NCI-H345 treated with DMSO at 0.1 percent for 48 hours (cell line): ENCODE measurements around the gene C2CD3.
"Not testable (repeated sequence)": the region's sequence is repeated elsewhere in the genome, so short reads cannot be mapped to it uniquely, and the experiment has no call there.

Experiments
- DNase-seq: peaks from one replicate; lab custom pipeline; 2025; ENCODE audit not compliant: unreplicated experiment; lab: John Stamatoyannopoulos, UW

C2CD3 gene

DNA sequence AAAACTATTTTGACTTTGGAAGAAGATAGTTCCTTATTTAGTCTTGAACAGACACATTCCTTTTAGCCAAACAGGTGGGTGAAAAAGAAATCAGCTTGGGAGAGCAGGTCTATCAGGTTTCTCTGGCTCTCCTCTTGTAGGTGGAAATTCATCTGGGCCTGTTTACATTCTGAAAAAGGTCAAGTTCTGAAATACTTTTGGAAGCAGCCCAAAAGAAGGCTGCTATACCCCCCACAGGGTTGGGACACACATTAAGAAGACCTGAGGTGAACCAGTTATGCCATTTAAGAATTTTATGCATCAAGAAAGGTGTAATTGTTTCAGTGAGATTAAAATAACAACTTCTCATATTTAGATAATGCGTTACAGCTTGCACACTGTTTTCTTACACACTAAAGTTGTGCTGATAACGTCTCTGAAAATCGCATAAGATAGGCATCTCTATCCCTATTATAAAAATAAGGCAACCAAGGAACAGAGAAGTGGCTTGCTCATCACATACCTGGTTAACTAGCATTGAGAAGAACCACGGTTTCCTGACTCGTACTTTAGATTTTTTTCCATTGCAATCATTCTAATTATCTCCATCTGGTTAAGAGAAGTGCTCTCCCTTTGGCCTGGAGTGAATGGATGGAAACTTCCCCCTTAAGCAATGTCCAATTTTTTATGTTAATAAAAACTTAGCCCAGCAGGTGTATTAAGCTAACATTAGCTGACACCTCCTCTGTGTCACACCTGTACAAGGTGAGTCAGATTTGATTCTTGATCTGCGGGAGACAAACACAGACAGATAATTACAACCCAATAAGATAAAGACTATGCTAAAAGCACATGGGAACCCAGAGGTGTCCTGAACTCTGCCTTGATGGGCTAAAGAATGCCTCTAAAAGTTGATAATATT, 101.4 kb downstream of the C2CD3 start:
- no peak for DNase-seq

DNA sequence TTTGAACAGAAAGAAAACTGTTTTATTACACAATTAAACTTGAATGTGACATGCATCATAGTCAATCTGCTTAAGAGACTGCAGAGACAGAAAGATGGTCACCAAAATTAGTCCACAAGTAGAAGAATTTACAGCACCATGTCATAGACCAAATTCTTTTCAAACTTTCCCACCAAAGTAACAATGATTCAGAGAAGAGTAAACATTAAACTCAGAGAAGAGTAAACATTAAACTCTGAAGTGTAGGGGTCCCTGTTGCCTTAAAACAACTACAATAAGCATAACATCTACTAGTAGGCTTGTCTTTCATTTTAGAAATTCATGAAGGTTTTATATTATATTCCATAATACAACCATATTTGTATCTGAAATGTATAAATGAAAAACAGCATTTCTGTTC, 104.1 kb downstream of the C2CD3 start:
- DNase-seq = not testable (repeated sequence)

- DNase-seq = not testable (repeated sequence)
Observed at GRCh38 chr11:74065534-74065933, 105.3 kb downstream of the C2CD3 start.

DNA sequence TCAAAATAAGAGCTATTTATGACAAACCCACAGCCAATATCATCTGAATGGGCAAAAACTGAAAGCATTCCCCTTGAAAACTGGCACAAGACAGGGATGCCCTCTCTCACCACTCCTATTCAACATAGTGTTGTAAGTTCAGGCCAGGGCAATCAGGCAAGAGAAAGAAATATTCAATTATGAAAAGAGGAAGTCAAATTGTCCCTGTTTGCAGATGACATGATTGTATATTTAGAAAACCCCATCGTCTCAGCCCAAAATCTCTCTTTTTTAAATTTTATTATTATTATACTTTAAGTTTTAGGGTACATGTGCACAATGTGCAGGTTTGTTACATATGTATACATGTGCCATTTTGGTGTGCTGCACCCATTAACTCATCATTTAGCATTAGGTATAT, 107.2 kb downstream of the C2CD3 start:
- DNase-seq = not testable (repeated sequence)

DNA sequence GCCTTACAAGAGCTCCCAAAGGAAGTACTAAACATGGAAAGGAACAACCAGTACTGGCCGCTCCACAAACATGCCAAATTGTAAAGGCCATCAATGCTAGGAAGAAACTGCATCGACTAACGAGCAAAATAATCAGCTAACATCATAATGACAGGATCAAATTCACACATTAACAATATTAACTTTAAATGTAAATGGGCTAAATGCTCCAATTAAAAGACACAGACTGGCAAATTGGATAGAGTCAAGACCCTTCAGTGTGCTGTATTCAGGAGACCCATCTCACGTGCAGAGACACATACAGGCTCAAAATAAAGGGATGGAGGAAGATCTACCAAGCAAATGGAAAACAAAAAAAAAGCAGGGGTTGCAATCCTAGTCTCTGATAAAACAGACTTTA, 109.2 kb downstream of the C2CD3 start:
- not testable (repeated sequence) for DNase-seq

GRCh38 chr11:74057249-74058151, 113.3 kb downstream of the C2CD3 start:
- no peak for DNase-seq

DNA sequence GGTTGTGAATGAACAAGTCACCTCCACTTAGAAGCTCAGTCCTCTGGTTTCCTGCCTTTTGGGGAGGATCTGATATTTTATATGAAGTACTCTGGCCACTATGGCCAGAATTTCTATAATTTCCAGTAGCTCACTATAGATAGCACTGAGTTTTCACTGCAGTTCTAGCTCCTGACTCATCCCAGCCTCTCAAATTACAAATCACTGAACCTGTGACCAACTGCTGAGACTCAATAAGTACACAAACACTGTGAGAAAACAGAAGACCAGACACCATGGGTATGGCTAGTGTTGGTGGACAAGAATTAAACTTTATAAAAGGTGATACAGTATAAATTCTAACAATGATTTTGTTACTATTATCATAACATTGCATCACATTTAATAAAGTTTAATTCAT, 114.9 kb downstream of the C2CD3 start:
- no peak for DNase-seq

GRCh38 chr11:74050465-74050864, 120.3 kb downstream of the C2CD3 start:
- no peak for DNase-seq

DNA sequence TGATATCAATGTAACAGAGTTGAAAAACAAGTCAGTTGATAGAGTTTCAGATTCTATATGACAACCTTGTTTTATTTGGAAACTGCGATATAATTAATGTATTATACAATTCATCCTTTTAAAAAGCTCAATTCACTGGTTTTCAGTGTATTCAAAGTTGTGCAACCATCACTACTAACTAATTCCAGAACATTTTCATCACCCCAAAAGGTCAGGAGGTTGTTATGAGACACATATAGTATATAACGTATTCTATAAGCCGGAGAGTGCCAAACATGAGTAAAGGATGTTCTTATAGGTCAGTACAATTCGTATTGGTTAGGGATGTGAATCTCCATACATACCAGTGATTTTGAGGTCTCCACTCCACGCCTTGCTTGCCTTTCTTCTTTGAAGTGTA, 121.8 kb downstream of the C2CD3 start:
- DNase-seq = no peak

GRCh38 chr11:74044538-74044937, 126.3 kb downstream of the C2CD3 start:
- DNase-seq = no peak

DNA sequence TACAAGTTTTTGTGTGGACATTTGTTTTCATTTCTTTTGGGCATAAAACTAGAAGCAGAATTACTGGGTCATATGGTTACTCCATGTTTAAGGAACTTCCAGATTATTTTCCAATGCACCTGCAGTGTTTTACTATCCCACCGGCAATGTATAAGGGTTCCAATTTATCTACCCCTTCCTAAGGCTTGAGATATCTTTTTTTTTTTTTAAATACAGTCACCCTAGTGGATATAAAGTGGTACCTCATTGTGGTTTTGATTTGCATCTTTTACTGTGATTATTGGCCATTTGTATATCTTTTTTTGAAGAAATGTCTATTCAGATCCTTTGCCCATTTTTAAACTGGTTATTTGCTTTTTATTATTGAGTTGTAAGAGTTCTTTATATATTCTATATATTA, 127.4 kb downstream of the C2CD3 start:
- no peak for DNase-seq

GRCh38 chr11:74037309-74037708, 133.5 kb downstream of the C2CD3 start:
- DNase-seq = no peak

- no peak for DNase-seq
Observed at GRCh38 chr11:74035264-74035663, 135.5 kb downstream of the C2CD3 start.

- DNase-seq = no peak
Observed at GRCh38 chr11:74033046-74033445, 137.8 kb downstream of the C2CD3 start.

DNA sequence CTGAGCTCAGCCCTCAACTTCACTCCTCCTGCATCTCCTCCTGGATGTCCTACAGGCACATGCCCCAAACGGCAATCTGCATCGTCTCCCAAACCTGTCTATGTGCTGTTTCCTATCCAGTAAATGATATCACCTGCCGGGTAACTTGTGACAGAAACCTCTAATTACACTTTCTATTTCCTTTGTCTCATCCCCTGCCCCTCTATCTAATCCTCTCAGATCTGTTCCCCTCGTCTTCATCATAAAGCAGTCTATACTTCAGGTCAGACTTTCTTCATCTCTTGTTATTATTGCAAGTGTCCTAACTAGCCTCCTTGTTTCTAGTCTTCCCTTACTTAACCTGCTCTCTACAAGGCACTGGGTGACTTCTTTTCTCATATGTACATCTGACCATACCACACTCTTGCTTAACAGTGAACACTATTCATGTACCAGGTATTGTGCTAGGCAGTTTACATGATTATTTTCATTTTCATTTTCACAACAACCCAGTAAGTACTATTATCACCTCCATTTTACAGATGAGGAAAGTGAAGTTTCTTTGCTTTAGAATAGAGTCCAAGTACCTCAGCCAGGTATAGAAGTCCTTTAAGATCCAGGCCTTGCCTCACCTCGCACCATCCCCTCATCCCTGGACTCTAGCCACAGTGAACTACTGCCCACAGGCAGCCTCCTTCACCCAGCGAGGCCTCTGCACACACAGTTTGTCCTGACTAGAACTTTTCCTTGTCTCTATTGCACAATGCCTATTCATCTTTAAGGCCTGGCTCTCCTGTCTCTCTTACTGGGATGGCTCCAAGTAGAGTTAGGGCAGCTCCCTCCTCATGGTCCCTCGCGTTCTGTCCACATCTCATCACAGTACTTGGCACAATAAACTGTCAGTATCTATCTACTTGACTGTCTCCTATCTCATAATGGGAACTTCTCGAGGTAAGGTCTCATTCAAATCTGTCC, 139.8 kb downstream of the C2CD3 start:
- DNase-seq = no peak

- no peak for DNase-seq
Observed at GRCh38 chr11:74025467-74026166, 145.2 kb downstream of the C2CD3 start.

- DNase-seq = no peak
Observed at GRCh38 chr11:74024261-74025029, 146.4 kb downstream of the C2CD3 start.

DNA sequence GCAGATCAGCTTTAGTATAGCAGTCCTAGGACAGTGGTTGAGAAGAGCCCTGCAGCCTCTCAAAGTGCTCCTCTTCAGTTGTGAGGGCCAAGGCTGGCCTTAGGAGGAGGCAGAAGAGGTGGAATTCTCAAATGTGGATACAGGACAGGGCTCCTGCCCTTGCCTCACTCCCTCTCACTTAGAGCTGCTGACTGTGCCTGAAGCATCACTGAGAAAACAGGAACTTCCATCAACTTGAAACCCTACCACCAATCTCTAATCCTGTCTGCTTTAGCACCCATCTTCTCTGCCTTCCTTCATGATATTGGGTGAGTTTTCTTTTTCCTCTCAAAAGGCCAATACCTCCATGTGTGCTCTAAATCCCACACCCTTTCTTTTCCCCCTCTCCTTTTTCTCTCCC, 147.5 kb downstream of the C2CD3 start:
- DNase-seq = no peak

GRCh38 chr11:74022546-74022945, 148.3 kb downstream of the C2CD3 start:
- no peak for DNase-seq
